Hematopoietic multipotent progenitor cell treated with erythropoietin and hydrocortisone succinate and interleukin-3 and kit ligand, for 8 days (in vitro differentiated cells): ENCODE results near the gene BLVRA.

ENCODE experiments used
- DNase-seq: peaks from one replicate; pipeline ENCODE4 v3.0.0-alpha.2; 2015

BLVRA gene

DNA sequence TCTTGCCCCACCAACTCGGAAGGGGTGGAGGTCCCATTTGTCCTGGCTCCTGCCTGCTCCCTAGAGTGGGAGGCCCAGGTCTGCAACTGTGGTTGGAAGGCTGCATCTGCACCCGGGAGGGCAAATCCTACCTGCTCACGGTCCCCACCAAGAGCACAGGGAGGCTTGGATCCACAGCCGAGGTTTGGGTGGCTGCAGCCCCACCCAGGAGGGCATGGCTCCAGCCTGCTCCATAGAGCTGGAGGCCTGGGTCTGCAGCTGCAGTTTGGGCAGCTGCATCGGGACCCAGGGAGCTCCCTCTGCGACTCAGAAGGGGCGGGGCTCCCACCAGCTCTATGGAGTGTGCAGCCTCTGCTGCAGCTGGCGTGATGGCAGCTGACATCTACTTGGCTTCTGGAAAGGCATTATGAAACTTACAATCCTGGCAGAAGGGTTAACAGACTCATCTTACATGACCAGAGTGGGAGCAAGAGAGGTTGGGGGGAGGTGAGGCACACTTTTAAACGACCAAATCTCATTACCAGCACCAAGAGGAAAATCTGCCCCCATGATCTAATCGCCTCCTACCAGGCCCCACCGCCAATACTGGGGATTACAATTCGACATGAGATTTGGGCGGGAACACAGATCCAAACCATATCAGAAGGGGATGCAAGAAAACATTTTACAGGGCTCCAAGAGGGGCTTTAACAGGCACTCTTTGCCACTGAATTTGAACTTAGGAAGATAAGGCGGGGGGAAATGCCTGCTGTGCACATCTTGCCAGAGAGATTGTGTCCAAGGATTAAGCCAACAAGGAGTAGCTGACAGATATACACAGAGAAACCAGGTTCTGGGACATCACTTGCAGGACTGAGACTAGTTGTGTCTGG lies 8.2 kb upstream of the BLVRA start:
- DNase-seq = peak; percentile 88

DNA sequence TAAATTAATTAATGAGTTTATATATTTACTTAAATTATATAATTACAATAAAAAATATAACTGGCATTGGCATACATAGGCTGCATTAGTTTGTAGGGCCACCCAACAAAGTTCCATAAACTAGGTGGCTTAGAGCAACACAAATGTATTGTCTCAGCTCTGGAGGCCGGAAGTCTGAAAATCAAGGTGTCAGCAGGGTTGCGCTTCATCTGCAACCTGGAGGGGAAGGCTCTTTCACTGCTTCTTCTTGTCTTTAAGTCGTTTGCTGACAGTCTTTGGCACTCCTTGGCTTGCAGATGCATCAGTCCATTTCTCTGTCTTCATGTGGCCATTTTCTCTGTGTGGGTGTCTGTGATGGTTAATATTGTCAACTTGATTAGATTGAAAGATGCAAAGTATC lies 6.1 kb upstream of the BLVRA start:
- DNase-seq = no peak

DNA sequence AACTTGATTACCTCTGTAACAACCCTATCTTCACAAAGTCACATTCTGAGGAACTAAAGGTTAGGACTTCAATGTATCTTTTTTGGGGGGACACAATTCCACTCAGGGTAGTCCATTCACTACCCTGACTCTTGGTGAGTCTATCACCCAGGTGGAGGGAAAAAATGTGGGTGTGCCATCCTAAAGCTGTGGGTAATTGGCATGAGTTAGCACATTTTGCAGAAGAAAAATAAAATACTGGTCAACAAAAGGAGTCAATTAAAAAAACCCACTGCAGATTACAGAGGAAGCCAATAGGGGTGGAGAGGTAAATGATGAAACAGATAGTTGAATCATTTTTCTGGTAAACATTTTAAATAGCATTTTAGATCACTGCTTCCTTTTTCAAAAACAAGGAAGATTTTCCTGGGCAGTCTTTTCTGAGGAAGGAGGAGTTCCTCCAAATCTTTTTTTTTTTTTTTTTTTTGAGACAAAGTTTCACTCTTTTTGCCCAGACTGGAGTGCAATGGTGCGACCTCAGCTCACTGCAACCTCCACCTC lies 5.1 kb upstream of the BLVRA start:
- peak; percentile 51 for DNase-seq

DNA sequence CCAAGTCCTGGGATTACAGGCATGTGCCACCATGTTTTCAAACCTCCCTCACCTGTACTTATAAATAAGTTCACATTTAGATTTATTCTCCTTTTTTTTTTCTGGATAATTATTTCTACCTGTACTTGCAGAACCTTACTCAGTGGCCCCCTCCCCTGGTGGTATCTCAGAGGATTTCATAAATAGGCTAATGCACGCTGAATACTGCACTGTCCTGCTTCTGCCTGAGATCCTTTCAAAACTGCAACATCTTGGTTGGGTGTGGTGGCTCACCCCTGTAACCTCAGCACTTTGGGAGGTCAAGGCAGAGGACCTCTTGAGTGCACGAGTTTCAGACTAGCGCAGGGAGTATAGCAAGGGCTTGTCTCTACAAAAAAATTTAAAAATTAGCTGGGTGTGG lies 4.6 kb upstream of the BLVRA start:
- no peak for DNase-seq

DNA sequence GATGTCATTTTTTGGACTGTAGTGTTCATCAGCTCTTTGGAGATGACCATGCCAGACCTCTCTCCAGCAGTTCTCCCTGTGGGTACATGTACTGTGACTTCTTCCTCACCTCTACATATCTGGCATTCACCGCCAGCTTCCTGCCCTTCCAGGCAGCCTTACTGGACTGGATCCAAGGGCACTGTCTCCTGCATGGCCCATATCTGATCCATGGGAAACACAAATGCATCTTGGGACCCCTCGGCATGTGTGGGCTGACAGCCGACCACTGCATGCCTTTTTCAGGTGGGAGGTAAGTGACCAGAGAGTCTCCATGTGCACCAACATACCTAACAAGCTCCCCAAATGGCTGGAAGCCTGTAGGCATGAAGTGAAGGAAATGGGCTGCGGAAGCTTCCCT lies 3.9 kb upstream of the BLVRA start:
- no peak for DNase-seq

DNA sequence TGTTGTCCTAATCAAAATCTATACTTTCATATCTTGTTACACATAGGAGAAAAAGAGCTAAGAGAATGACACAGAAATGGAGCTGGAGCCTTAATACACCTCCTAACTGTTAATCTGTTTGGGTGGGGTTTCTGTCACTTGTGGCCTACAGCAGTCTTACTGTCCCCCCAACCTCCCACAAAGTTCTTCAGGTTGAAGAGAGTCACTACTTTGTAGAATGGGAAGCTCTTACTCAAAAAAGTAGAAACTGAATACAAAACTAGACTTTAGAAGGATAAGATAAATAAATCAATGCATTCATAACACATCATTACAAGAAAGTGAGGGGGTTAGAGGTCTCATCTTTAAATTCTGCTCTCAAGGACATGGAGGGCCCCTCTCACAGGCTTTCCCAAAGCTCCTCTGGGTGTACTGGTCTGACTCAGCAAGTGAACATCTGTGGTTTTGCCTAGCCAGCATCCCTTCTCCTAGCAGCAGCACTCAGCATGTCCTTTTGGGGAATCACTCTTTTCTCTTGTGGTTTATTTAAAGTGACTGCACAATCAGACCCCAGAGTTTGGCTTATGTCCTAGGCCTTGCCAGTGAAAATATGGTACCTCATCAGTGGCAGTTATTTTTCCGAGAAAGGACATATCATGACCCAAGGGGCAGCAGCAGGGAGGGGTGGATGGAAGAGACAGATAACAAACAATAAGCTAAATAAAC lies 2.0 kb upstream of the BLVRA start:
- peak; percentile 98 for DNase-seq

DNA sequence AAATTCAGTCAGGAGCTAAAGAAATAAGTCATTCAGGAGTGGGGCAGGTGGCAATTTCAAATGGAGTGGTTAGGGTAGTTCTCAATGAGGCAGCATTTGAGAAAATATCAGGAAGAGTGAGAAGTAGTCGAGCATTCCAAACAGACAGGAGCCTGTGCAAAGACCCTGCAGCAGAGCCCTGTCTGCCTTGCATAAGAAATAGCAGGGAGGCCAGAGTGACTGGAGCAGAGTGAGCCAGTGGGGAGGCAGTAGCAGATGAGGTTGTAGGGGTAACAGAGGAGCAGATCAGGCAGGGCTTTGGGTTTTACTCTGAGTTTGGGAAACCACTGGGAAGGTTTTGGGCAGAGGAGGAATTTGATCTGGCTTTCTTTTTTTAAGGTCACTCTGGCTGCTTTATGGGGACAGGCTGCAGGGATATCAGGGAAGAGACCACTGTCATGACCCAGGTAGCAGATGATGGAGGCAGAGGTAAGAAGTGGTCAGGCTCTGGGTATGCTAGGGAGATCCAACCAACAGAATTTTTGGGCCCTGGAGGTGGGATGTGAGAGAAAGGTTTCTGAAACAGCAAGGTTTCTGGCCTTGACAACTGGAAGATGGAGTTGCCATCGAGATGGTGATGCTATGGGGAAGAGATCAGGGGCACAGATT lies 1.3 kb upstream of the BLVRA start:
- DNase-seq = no peak

DNA sequence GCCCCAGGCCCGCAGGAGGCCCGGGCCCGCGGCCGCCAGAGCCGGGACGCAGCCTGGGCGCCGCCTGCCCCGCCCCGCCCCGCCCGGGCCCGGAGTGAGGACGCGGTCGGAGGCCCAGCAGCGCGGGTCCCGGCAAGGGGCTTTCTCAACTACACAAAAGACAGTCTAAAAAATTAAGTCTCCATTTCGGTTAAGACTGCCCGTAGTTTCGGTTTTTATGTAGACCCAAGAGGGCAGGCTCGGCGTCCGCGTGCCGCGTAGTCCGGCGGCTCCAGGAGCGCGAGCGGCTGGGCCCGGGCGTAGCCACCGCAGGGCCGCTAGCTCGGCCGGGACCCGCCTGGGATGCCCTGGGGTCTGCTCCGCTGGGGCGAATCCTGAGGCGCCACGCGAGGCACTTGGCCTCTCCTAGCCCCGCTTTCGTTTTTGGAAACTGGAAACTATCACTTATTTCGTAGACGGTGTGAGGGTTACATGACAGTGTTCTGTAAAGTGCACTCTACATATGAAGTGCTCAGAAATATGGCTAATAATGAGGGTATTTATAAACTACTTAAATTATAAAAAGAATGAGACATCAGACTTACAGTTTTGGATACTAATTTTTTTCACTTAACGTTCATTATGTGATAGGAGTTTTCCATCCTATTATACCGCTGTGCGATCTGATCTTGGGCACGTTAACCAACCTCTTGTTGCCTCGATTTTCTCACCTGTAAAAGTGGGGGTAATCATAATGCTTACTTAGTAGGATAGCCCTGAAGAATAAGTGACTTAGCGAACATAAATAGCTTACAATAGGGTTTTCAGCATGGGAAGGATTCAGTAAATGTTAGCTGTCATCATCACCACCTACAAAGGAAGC lies 573 bp downstream of the BLVRA start:
- DNase-seq = peak; percentile 44

DNA sequence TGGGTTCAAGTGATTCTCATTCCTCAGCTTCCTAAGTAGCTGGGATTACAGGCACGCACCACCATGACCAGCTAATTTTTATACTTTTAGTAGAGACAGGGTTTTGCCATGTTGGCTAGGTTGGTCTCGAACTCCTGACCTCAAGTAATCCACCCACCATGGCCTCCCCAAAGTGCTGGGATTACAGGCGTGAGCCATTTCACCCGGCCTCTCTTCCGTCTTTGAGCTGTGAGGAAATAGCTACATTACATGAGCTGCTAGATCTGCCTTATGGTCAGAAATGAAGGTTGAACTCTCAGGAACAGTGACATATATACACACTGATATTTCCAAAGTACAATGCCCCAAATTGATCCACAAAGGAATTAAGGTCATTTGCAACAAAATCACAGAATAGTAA lies 2.4 kb downstream of the BLVRA start:
- DNase-seq = no peak

DNA sequence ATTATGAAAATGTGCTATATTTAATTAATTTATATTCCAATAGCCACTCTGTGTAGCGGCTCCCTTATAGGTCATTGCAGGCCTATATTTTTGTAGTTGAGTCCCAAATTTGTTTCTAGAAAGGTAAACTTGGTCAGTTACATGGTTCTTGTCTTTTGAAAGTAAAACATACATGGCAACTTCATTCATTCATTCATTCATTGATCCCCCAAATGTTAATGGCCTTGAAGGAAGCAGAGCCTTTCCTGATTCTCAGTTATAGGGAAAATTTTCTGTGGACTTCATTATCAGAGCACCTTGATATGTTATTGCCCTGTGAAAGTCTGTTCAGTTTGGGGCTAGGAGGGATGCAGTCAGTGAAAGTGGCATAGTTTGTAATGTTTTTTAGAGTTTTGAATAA lies 2.9 kb downstream of the BLVRA start:
- DNase-seq = no peak

DNA sequence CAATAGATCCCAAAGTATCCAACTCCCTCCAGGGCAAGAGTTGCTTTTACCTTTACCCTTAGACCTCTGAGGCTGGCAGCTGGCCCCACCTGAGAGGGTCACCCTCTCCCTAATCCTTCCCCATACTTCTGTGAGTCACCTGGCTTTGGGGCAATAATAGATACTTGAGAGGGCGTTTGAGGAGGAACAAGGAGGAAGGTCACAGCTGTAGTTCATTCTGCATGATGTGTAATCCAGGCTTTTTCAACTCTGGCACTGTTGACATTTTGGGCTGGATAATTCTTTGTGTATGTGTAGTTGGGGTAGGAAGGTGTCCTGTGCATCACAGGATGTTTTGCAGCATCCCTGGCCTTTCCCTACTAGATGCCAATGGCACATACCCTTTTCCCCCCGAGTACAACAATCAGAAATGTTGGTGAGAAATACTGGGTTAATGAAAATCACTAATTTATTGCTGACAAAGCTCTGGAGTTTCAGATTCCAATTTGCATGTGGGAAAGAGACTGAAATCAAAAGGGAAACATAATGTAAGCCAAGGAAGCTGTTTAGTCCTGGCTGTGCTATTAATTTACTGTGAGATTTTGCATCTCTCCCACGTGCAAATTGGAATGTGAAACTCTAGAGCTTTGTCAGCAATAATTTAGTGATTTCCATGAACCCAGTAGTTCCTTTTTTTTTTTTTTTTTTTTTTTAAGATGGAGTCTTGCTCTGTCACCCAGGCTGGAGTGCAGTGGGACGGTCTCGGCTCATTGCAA lies 3.6 kb downstream of the BLVRA start:
- DNase-seq = no peak

DNA sequence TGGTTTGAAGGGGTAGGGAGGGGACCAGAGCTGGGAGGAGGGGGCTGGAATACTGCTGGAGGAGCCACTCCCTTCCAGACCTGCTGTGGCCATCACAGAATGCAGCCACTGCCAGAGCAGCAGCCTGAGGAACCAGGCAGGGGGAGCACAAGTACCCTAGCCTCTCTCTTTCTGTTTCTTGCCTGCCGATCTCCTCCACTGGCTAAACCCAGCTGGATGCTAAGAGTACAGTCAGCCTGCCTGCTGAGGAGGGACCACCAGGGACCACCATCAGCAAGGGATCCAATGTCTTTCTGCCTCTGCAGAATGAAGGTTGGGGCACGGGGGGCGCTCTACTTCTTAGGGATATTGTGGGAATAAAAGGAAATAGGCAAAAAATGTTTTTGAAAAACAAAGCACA lies 4.7 kb downstream of the BLVRA start:
- DNase-seq = no peak

DNA sequence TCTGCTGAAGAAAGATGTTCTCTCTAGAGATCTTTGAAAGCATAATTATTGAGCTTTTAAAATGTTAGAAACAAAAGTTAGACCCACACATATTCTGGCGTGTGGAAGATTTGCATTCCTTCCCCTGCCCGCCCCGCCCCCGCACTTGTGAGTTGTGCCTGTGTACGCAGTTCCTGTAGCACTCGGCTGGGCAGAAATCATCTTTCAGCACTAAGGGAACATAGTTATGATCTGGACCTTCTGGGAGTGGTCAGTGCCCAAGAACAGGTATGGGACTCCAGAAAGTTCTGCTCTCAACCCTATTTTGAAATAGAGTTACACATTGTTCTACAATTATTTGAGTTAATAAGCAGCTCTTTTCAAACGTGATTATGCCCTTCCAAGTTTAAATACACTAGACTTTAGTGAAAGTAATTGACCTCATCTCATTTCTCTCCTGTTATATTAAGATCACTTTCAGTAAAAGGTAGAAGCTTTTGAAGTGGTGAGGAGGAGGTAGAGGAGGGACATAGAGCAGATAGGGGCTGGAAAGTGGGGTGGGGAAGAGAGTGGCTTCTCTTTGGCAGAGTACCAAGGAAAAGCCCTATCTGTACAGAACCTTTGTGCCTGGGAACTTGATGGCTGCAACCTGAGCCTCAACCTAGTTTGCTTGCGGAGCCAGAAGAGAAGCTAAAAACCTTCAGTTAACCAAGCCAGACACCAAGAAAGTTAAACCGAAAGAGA lies 5.7 kb downstream of the BLVRA start:
- peak; percentile 93 for DNase-seq

DNA sequence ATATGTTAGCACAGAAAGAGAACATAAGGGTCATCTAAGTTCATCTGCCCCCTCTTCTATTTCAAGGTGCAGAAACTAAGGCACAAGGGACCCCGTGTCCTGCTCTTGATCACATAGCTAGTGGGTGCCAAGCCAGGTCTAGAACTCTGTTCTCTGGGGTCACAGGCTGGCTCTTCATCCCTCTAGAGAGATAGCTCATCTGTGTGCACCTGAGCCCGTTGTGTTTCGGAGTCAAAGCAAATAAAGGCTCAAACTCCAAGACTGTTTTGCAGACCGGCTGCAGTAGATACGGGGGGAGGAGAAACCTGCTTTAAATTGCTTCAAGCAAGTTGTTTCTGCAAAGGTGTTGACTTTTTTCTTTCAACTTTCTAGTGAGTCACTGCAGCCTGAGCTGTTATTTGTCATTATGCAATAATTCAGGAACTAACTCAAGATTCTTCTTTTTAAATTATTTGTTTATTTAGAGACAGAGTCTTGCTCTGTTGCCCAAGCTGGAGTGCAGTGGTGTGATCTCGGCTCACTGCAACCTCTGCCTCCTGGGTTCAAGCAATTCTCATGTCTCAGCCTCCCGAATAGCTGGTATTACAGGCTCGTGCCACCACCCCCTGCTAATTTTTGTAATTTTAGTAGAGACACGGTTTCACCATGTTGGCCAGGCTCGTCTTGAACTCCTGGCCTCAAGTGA lies 6.5 kb downstream of the BLVRA start:
- peak; percentile 39 for DNase-seq

DNA sequence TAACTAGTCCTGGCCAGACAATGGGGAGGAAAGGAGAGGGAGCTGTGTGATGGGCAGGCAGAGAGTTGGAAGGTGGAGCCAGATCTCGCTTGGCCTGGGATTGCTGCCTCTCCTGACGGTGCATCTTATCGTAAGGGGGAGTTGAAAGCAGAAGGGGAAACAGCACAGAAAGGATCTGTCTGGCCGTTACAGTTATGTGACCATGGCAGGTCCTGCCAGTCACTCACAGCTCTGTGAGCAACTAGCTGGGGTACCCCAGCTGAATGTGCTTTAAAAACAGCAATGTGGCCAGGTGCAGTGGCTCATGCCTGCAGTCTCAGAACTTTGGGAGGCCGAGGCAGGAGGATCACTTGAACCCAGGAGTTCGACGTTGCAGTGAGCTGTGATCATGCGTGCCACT lies 8.1 kb downstream of the BLVRA start:
- DNase-seq = peak; percentile 85

DNA sequence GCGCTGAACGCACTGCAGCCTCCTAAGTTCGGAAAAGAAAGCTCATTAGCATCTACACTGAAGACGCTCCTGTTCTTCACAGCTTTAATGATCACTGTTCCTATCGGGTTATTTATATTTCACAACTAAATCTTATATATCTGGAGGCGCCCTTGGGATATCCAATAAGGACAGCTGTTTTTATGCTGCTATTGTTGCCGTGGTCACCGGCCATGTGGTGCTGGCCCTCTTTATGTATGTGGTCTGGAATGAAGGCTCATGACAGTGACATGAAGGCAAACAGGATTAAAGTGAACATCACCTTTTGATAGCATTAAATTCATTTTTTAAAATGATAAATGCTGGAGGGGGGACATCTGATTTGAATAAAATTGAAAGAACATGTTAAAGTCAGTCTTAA lies 8.8 kb downstream of the BLVRA start:
- peak; percentile 32 for DNase-seq

DNA sequence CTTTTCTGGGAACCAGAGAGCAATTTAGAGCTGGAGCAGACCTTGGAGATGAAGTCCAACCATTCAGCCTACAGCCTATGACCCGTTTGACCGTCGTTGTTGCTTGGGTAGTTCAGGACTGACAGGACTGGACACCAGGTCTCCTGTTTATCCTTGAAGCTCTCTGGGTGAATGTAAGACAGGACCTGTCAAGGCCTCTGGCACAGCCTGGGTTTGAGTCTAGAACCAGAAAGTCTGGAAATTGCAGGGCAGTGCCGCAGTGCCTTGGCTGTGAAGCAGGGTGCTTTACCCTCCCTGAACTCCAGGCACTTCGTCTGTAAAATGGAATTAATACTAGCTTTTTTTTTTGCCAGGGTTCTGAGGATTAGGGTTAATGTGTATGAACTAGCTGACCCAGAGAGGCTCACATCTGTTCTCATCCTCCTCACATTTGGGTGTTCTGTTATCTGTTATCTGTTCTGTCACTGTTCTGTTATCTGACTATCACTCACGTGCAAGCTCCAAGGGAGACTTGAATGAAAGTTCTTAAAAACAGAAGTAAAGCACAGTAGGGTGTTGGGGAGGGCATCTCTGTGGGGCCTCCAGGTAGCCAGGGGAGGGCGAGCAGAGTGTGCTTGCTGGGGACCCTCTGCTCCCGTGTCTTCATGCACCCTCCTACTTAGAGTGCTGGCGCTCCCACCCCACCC lies 9.9 kb downstream of the BLVRA start:
- peak; percentile 81 for DNase-seq

DNA sequence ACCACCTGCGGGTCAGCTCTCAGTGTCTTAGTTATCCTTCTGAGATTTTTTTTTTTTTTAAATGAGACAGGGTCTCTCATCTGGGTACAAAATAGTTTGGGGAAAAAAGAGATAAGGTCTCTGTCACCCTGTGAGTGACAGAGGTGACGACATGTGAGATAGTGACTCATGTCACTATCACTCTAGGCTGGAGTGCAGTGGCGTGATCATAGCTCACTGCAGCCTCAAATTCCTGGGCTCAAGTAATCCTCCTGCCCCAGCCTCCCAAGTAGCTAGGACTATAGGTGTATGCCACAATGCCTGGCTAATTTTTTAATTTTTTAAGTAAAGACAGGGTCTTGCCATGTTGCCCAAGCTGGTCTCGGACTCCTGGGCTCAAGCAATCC lies 10.4 kb downstream of the BLVRA start:
- peak; percentile 66 for DNase-seq

DNA sequence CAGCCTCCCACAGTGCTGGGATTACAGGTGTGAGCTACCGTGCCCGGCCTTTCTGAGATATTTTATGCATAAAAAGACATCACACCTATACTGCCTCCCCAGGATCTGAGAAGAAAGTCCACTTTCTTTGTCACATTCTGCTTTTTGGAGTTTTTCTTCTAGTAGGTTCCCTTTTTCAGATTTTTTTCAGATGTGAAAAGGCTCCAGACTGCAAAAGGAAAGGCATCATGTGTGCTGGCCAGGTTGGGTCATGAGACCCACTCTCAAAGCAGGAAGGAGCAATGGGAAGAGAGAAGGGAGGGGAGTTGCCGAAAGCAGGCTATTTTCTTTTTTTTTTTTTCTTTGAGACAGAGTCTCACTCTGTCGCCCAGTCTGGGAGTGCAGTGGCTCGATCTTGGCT lies 10.8 kb downstream of the BLVRA start:
- DNase-seq = no peak
